Chondrocyte (in vitro differentiated cells): Measurements from ENCODE around the gene NAE1. TPM values are rescaled to one million over a fixed set of nuclear protein-coding genes. Genes with fewer than 3 reads are reported as not detected.
A peak's percentile ranks its signal among the peaks of the same experiment; 100 is the strongest.

Experiments
- DNase-seq: peaks from one replicate; pipeline ENCODE4 v3.0.0; 2021; ENCODE audit warnings: mixed read lengths, low spot score
- H3K27ac Mint-ChIP-seq: one replicate; pipeline ENCODE4 v1.8.0; 2021; ENCODE audit warnings: mild to moderate bottlenecking, moderate library complexity, mixed read lengths; ENCODE audit not compliant: unreplicated experiment
- H3K27me3 Mint-ChIP-seq: 2 replicates; pipeline ENCODE4 v1.8.0; 2021; ENCODE audit warnings: low read depth, mixed read lengths
- H3K36me3 Mint-ChIP-seq: 2 replicates; pipeline ENCODE4 v1.8.0; 2021; ENCODE audit warnings: low read depth, mixed read lengths
- H3K4me1 Mint-ChIP-seq: 2 replicates; pipeline ENCODE4 v1.8.0; 2021; ENCODE audit warnings: low read depth, mild to moderate bottlenecking, mixed read lengths
- H3K4me3 Mint-ChIP-seq: one replicate; pipeline ENCODE4 v1.8.0; 2021; ENCODE audit warnings: mild to moderate bottlenecking, moderate library complexity, mixed read lengths; ENCODE audit not compliant: unreplicated experiment
- H3K9me3 Mint-ChIP-seq: 2 replicates; pipeline ENCODE4 v1.8.0; 2021; ENCODE audit warnings: low read depth, mixed read lengths
- CTCF ChIP-seq: fragments of 200-600 bp; sonication (generic); IDR thresholded peaks from 2 replicates; pipeline ENCODE4 v1.5.0; 2021; ENCODE audit warnings: antibody characterized with exemption, mild to moderate bottlenecking, moderate library complexity
- total RNA-seq: library from RNA; stranded (reverse); gene quantifications from 3 replicates; pipeline ENCODE4 v1.2.1, GENCODE V29; 2021

NAE1 gene
- total RNA-seq, 1 donor from 2014 or later = 47.8 TPM

- H3K36me3 Mint-ChIP-seq = no peaks in the 10 kb centered on the region
- peak; percentile 44 for DNase-seq
- H3K4me3 Mint-ChIP-seq = no peak overlapping the region
- H3K9me3 Mint-ChIP-seq = no peaks in the 10 kb centered on the region
- H3K27me3 Mint-ChIP-seq = no peaks in the 10 kb centered on the region
- H3K27ac Mint-ChIP-seq = no peak overlapping the region
- peaks cover 14% of the 10 kb centered on the region for H3K4me1 Mint-ChIP-seq
- no peak for TF ChIP-seq CTCF
Observed at GRCh38 chr16:66862023-66862520, 31.3 kb upstream of the NAE1 start.

- Mint-ChIP-seq H3K27ac (peak overlapping the region; percentile 45), H3K36me3 (no peaks in the 10 kb centered on the region), H3K9me3 (no peaks in the 10 kb centered on the region), H3K4me1 (peaks cover 14% of the 10 kb centered on the region), H3K27me3 (no peaks in the 10 kb centered on the region), H3K4me3 (no peak overlapping the region)
- DNase-seq = no peak
- TF ChIP-seq CTCF = no peak
Observed at GRCh38 chr16:66859397-66860068, 28.8 kb upstream of the NAE1 start.

GRCh38 chr16:66858740-66859396, 28.1 kb upstream of the NAE1 start:
- H3K36me3 Mint-ChIP-seq = no peaks in the 10 kb centered on the region
- no peaks in the 10 kb centered on the region for H3K9me3 Mint-ChIP-seq
- H3K4me3 Mint-ChIP-seq = no peak overlapping the region
- H3K27ac Mint-ChIP-seq = peak overlapping the region; percentile 45
- no peak for TF ChIP-seq CTCF
- DNase-seq = no peak
- no peaks in the 10 kb centered on the region for H3K27me3 Mint-ChIP-seq
- peaks cover 14% of the 10 kb centered on the region for H3K4me1 Mint-ChIP-seq

- no peak overlapping the region for H3K27ac Mint-ChIP-seq
Observed at GRCh38 chr16:66857437-66857836, 26.7 kb upstream of the NAE1 start.

DNA sequence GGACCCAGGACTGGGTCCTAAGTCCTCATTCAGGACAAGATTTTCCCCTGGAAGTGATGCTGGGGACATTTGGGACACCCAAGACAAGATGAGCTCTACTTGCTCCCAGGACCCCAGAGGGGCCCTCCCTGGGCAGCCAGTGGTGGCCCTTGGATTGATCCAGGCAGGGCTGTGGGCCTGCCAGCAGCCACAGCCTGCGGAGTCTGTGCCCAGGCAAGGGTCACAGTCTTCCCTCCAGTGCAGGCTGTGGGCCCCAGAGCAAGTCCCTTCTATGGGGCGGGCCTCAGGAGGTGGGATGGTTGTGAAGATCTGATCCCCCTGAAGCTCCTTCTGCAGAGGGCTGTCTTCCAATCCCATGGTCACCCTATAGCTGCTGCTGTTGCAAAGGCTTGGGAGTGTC, 26.0 kb upstream of the NAE1 start:
- no peak for DNase-seq
- TF ChIP-seq CTCF = no peak
- Mint-ChIP-seq H3K4me1 (peaks cover 14% of the 10 kb centered on the region), H3K9me3 (no peaks in the 10 kb centered on the region), H3K4me3 (no peak overlapping the region), H3K36me3 (no peaks in the 10 kb centered on the region), H3K27me3 (no peaks in the 10 kb centered on the region), H3K27ac (no peak overlapping the region)

More at GRCh38 chr16:66857437-66857836, 26.7 kb upstream of the NAE1 start:
- H3K4me1 Mint-ChIP-seq = peaks cover 14% of the 10 kb centered on the region
- H3K27me3 Mint-ChIP-seq = no peaks in the 10 kb centered on the region
- no peaks in the 10 kb centered on the region for H3K36me3 Mint-ChIP-seq
- no peak for TF ChIP-seq CTCF
- no peak for DNase-seq
- H3K9me3 Mint-ChIP-seq = no peaks in the 10 kb centered on the region
- H3K4me3 Mint-ChIP-seq = no peak overlapping the region
